ENCODE results near the gene TIMM17A.

DNA sequence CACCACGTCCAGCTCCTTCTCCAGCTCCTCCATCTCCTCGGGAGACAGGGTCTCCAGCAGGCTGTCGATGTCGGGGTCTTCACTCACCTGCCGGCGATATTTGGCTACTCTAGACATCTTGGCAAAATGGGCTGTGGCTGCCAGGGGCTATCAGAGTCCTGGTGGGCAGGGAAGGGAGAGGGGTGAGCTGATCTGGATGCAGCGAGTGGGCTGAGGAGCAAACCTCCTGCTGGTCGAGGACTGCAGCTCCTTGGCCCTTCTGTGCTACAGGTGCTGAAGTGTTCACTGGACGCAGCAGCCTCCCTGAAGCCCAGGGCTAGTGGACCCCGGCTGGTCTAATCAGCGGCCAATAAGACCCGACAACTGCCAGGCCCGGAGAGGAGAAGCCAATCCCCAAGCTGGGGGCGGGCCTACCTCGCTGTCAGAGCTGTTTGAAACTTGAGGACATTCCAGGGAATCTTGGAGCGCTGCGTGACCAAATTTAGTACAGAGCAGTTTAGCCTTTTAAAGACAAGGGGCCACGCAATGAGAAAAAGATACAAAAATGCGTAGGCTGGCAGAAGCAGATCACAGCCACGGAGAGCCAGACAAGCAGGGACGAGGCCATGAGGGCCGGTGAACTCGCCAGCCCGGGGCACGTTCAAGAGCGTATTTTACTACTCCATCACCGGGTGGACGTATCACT lies 8.9 kb upstream of the TIMM17A start, which contains the start of gene LMOD1:
- TF ChIP-seq EZH2phosphoT487 (IDR thresholded peaks at IDR 0.05; ENCODE audit: insufficient read depth, low read depth) (no peak), EZH2 (IDR thresholded peaks at IDR 0.05; ENCODE audit: insufficient read depth, poor library complexity, severe bottlenecking) (no peak)

All from GM23248 (cell line).